Measurements from ENCODE around the gene CCZ1.
"Not testable (repeated sequence)": the region's sequence is repeated elsewhere in the genome, so short reads cannot be mapped to it uniquely, and the experiment has no call there.

CCZ1 gene
- total RNA-seq = 18.1 to 20.4 reads per million in 2 donors

DNA sequence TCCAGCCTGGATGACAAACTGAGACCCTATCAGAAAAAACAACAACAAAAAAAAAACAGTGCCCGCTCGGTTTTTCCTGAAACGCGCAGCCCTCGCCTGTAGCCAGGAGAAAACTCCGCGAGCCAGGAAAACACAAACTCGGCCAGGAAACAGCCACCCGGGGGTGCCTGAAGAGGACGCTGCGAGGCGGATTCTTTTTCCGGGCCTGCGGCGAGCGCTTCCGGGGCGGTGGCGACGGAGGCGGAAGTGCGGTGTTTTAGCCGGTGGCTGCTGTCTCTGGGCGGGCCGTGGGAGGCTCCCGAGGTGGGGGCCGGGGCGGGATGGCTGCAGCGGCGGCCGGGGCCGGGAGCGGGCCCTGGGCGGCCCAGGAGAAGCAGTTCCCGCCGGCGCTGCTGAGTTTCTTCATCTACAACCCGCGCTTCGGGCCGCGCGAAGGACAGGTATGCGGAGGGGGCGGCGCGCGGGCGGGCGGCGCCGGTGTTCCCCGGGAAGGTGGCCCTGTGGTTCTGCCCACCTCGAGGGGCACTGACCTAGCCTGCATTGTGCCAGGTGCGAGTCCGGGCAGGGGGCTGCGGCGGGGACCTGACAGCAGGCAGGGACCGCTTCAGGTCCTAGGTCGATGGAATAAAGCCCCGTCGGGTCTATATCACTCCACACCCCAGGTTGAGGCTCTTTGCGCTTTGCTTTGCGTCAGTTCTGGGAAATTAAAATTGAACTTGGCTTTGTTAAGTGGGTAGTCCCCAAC, at the start of gene CCZ1:
TSS of gene CCZ1 (plus strand) at position 254 of the 745 bp plus-strand sequence. CDS start at position 321, 67 bp downstream.
- peak; percentile 18 to 85 (median 52) for DNase-seq

DNA sequence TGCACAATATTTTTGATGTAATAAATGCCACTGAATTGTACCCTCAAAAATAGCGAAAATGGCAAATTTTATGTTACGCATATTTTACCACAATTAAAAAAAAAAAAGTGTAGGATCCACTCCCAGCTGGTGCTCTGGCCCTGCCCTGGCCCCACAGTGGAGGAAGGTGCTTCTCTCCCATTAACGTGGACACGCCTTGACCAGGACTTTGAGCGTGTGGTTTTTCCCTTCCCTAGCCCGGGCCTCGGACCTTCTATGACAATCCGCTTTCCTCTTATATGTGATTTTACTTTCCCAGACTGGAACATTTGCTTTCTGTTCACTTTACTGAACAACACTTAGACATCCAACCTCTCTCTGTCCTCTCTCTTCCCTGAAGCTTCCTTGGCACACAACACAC, 47.6 kb upstream of the CCZ1 start:
- no peak for DNase-seq

DNA sequence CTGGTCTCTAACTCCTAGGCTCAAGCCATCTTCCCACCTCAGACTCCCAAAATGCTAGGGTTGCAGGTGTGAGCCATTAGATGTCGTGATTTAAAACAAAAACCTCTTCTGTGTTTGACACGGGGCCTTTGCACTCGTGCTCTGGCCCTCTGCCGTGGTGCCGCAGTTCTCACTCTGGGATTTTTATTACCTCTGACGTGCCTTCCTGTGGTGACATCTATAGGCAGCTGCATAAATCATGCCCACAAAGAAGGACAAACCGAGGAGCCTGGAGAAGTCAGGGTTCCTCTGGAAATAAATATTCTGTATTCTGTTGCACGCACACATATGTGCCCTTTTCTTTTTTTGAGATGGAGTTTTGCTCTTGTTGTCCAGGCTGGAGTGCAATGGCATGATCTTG, 43.8 kb upstream of the CCZ1 start:
- no peak for DNase-seq

DNA sequence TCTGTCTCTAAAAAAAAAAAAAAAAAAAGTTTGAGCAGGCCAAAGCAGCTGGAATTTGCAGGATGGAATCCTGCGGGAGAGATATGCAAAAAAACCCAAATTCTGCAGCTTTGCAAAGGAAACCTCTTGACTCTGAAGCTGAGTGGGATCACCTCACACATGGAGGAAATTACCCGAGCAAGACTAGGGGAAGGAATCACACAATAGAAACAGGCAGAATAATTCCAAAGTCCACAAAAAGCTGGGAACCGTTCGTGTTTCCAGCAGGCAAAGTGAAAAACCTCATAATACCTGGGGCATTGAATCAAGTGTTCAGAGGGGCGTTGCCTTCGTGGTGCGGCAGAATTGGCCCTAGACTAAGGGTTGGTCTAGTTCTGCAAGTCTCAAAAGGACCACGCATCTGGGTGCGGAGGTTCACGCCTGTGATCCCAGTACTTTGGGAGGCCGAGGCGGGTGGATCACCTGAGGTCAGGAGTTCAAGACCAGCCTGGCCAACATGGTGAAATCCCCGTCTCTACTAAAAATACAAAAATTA, 41.4 kb upstream of the CCZ1 start:
- not testable (repeated sequence) for DNase-seq

DNA sequence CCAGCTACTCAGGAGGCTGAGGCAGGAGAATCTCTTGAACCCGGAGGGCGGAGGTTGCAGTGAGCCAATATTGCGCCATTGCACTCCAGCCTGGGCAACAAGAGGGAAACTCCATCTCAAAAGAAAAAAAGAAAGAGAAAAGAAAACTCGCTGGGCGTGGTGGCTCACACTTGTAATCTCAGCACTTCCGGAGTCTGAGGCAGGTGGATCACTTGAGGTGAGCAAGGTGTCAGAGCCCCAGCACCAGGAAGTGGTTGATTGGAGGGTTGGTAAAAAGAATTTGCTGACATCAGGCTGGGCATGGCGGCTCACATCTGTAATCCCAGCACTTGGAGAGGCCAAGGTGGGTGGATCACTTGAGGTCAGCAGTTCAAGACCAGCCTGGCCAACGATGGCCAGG, 40.0 kb upstream of the CCZ1 start:
- peak in 3 of 5 experiments; percentile 43 to 81 (median 69) for DNase-seq

DNA sequence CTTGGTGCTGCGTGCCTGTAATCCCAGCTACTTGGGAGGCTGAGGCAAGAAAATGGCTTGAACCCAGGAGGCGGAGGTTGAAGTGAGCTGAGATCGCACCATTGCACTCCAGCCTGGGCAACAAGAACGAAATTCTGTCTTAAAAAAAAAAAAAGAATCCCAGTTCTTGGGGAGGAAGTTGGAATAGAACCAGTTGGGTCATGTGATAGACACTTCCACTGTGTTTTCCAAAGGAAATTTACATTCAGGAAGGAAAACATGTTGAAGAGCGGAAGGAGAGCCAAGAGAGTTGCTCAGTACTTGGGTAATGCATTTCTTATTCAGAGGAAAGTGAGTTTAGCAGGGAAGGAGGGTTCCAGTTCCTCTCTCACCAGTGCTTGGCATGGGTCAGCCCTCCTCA, 37.3 kb upstream of the CCZ1 start:
- DNase-seq = not testable (repeated sequence)

DNA sequence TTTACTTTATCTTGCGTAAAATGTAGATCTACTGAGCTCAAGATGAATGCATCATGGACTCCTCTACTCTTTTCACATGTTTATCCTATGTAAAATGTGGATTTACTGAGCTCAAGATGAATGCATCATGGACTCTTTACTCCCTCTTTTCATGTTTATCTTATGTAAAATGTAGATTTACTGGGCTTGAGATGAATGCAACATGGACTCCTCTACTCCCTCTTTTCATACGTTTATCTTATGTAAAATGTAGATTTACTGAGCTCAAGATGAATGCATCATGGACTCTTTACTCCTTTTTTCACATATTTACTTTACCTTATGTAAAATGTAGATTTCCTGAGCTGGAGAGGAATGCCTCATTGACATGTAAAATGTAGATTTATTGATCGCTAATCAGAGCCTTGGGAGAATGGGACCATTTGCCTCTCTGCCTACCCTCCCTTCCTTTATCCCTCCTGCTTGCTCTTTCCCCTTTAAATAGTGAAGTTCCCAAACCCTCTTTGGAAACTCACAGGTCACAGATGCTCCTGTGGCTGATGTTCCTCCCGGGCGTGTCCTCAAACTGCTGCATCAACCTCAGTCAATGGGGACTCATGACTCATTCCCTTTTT, 35.7 kb upstream of the CCZ1 start:
- not testable (repeated sequence) for DNase-seq

DNA sequence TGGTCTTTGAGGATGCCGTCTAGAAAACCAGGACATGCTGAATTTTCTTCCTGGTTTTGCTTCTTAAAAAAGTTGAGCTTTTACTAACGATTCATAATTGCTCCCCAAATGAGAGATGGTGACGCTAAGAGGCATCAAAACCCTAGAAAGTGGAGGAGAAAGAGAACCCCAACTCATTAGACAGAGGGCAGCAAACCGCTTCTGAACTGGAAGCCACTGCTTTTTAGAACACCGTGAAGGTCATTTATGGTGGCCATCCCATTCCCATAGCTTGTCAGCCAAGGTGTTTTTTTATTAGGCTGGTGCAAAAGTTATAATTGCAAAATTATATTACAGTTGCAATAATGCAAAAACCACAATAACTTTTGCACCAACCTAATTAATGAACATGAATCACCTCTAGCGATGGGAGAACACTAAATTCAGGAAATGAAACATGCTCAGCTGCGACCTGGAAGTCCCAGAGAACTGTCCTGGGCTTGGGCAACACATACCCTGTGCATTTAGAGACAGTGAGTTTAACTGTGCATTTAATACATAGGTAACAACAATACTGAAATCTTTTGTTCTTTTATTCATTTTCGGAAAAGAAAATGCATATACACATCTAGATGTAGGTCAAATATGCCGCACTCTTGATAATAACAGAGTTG, 33.1 kb upstream of the CCZ1 start:
- DNase-seq = not testable (repeated sequence)

DNA sequence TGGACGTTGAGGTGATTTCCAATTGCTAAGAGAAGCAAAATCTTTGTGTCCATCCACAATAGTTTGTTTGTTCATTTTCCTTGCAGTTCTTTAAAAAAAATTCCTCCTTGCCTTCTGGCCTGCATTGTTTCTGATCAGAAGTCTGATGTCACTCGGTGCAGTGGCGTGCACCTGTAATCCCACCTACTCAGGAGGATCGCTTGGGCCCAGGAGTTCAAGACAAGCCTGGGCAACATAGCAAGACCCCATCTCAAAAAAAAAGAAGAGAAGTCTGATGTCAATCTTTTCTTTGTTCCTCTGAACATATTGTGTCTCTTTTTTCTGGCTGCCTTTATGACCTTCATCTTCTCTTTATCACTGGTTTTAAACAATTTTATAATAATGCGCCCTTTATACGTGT, 31.5 kb upstream of the CCZ1 start:
- DNase-seq = no peak

DNA sequence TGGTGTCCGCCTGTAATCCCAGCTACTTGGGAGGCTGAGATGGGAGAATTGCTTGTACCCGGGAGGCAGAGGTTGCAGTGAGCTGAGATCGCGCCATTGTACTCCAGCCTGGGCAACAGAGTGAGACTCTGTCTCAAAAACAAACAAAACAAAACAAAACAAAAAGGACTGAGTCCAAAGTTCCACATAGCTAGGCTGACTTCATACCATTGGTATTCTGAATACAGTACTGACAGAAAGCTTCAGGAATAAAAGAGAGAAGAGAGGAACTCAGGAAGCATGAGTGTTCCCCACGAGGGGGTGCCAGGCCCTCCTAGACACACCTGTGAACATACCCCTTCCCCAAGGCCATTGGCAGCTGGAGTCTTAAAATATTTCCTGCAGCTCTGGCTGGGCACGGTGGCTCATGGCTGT, 29.6 kb upstream of the CCZ1 start:
- DNase-seq = not testable (repeated sequence)

DNA sequence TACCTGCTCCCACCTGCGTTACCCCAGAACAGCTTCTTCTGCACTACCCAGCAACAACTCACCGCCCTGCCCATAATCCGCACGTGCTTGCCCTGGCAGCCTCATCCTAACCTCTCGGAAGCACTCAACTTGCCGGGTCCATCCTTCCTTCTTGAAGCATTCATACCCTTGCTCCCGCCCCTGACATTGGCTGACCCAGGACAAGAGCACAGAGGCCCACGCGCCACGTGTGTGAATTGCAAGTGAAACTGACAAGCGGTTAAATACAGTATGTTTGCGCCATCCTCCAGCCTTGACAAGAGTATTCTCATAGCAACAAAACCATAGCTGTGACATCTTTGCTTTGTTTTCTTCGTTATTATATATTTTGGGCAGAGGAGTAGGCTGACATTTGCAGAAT, 28.8 kb upstream of the CCZ1 start:
- no peak for DNase-seq

DNA sequence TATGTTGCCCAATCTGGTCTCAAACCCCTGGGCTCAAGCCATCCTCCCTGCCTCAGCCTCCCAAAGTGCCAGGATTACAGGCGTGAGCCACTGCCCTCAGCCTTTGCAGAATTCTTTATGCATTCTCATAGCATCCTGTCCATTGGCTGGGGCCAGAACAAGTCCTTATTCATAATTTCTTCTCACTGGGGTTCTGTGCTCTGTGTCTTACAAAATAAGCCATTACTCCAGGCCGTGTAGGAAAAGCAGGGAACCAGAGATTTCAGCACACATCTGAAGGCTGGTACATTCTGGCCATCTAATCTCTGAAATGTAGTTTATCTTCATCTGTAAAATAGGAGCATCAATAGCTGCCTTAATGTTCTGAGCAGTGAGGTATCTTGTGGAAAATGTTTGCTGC, 28.2 kb upstream of the CCZ1 start:
- no peak for DNase-seq

DNA sequence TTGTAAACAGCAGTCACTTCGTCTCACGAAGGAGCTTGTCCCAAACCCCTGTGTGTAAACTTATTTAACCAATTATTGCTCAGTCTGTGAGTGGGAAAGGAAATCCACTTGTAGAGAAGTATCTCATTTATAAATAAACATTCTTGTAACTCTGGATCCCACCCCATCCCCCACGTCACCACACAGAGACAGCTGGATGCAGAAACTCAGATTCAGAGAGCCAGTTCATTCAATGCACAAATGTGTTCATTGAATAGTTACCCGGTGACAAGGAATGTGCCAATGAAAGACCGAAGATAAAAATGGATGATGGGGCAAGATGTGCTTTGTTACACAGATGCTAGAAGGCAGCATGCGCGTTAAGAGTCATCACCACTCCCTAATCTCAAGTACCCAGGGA, 26.2 kb upstream of the CCZ1 start:
- no peak for DNase-seq

DNA sequence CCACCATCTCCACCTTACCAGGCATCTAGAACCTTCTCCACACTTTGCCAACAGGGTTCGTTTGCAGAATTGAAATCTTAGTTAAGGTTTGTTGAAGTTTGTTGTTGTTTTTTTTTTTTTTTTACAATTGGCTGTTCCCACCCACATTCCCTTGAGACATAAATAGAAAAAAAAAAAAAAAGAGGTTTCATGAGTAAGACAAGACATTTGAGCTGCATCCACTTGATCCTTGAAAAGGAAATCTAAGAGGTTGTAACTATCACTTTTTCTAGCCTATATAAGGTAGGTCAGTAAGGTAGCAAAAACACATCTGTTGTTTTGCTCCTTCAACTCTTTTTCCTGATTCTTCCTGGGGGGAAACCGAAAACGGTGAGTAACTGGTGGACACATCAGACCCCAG, 18.9 kb upstream of the CCZ1 start:
- not testable (repeated sequence) for DNase-seq

DNA sequence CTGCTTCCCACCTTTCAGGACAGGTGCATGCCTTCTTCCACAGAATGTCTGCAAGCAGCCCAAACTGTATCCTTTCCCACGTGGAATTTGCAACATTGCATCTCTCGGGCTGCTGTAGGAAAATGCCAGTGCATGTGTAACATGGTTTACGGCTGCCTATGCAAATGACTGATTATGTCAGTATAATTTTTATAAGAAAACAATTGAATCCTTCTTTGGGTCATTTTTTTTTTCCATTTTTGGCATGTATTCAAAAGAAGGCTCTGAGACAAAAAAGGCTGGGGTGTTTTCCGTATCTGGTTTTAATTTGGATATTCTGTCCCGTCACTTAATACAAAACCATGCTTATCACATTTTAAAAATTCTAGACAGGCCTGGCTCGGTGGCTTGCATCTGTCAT, 18.4 kb upstream of the CCZ1 start:
- DNase-seq = not testable (repeated sequence)

DNA sequence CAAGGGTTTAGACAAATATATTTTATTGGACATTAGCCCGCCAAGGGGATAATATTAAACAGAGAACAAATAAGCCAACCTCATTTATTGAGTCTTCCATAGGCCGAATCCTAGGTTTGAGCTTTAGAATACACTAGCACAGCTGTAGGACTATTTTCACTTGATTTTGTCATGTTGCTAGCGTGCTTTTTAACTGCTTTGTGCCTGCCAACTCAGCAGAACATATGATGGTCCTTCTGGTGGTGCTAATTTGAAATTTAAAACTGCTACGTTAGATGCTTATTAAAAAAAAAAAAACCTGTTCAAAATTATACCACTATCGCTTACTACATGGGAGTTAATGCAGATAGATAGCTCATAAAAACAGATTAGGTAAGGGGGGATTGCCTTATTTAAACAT, 14.1 kb upstream of the CCZ1 start:
- not testable (repeated sequence) for DNase-seq

DNA sequence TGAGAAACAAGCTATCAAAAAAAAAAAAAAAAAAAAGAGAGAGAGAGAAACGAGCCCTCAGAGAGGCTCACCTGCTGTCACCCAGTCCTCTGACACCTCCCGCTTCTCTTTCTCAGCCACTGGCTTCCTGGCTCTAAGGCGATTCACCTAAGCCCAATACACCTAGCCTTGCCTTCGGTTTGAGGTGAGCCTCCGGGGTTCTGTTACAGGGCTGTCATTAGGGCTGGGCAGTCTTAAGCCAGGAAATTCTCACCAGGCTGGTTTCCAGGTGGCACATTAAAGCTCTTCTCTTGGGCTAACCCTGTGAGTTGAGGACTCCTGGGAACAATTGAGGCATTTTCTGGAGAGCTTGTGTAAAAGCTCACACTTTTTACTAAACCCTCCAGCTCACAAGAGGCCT, 10.5 kb upstream of the CCZ1 start:
- DNase-seq = not testable (repeated sequence)

DNA sequence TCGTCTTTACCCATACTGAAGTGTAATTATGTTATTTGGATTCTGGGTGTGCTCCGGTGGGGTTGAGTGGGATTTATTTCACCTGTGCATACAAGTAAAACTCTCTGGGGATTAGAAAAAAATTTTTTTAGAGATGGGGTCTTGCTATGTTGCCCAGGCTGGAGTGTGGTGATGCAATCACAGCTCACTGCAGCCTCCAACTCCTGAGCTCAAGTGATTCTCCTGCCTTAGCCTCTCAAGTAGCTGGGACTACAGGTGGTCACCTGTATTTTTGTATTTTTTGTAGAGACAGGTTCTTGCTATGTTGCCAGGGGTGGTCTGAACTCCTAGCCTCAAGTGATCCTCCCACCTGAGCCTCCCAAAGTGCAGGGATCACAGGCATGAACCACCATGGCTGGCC, 8.3 kb upstream of the CCZ1 start:
- DNase-seq = not testable (repeated sequence)

DNA sequence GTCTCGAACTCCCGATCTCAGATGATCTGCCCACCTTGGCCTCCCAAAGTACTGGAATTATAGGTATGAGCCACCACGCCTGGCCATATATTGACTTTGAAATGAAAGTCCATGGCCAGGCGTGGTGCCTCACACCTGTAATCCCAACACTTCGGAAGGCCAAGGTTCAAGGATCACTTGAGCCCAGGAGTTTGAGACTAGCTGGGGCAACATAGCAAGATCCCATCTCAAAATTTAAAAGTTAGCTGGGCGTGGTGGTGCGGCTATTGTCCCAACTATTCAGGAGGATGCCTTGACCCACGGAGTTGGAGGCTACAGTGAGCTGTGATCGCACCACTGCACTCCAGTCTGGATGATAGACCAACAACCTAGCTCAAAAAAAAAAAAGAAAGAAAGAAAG, 6.0 kb upstream of the CCZ1 start:
- DNase-seq = no peak

DNA sequence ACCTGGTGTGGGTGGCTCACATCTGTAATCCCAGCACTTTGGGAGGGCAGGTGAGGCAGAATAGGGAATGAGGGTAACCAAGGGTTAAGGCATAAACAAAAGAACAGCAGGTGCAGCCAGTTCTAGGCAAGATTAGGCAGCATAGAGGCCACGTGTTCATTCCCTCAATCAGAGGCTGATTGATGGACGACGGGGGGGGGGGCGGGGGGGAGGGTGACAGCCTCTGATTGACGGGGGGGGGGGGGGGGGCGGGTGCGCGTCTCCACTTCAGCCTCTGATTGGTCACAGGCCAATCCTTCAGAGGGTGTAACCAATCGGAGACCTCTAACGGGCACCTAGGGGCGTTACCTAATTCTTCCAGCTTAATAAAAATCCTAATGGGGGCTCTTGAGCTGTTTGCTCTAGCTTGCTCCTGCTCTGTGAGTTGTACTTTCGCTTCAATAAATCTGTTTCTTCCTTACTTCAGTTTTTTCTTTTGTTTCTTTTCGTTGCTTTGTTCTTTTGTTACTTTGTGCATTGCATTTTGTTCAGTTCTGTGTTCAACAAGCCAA, 1.1 kb upstream of the CCZ1 start:
- not testable (repeated sequence) for DNase-seq

DNA sequence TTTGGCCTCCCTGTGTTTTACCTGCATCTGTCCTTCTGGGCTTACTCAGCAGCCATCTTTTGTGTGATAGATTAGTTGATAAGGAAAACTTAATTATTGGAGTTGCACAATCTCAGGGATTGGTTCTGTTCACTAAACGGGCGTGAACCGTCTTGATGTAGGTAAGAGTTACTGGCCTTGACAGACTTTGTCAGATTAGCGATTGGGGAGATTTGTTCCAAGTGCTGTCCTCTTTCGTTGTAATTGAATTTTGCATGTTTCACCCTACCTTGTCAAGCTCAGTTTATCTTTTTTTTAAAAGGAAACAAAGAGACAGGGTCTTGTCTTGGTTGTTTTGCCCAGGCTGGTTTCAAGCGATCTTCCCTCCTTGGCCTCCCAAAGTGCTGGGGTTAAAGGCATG, 4.5 kb downstream of the CCZ1 start:
- not testable (repeated sequence) for DNase-seq

DNA sequence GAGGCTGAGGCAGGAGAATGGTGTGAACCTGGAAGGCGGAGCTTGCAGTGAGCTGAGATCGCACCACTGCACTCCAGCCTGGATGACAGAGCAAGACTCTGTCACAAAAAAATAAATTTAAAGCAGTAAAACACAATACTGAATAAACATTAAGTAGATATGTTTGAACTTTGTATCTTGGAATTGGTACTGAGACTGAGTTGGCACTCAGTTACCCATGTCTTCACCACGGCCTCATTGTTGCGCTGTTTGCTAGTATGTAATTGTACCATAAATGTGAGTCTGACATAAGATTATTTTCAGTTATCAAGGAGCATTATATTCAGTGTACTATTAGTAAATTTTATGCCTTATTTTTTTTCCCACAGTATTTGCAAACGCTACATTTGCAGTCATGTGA, 6.2 kb downstream of the CCZ1 start:
- not testable (repeated sequence) for DNase-seq

DNA sequence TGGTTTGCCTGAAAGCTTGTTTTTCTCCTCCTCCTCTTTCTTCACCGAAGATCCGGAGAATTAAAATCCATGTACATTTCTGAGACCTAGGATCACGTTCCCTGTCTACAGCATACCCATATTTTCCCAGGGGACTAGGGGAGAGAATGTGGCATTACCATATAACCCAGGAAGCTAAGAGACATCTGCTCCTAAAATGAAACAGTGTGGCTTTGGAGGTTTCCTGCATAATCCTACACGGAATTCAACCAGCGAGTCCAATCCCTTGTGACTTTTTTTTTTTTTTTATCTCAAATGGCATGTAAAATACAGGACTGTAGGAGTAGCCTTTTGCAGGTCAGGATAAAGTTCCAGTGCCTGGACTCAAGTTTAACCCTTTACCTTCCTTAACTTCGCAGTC, 10.3 kb downstream of the CCZ1 start:
- DNase-seq = not testable (repeated sequence)
